Tracheal epithelial cell (primary cell): ENCODE measurements around the gene PPP6R1. TPM values are rescaled to one million over a fixed set of nuclear protein-coding genes. Genes with fewer than 3 reads are reported as not detected.

Source experiments
- total RNA-seq: library from RNA; depleted of rRNA; stranded (reverse); fragments of >200 nt; gene quantifications from 2 replicates; pipeline ENCODE4 v1.2.1, GENCODE V29; 2014

Gene PPP6R1, protein sequence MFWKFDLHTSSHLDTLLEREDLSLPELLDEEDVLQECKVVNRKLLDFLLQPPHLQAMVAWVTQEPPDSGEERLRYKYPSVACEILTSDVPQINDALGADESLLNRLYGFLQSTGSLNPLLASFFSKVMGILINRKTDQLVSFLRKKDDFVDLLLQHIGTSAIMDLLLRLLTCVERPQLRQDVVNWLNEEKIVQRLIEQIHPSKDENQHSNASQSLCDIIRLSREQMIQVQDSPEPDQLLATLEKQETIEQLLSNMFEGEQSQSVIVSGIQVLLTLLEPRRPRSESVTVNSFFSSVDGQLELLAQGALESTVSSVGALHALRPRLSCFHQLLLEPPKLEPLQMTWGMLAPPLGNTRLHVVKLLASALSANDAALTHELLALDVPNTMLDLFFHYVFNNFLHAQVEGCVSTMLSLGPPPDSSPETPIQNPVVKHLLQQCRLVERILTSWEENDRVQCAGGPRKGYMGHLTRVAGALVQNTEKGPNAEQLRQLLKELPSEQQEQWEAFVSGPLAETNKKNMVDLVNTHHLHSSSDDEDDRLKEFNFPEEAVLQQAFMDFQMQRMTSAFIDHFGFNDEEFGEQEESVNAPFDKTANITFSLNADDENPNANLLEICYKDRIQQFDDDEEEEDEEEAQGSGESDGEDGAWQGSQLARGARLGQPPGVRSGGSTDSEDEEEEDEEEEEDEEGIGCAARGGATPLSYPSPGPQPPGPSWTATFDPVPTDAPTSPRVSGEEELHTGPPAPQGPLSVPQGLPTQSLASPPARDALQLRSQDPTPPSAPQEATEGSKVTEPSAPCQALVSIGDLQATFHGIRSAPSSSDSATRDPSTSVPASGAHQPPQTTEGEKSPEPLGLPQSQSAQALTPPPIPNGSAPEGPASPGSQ
- 17.9 and 22.7 TPM in 2 replicates for total RNA-seq

DNA sequence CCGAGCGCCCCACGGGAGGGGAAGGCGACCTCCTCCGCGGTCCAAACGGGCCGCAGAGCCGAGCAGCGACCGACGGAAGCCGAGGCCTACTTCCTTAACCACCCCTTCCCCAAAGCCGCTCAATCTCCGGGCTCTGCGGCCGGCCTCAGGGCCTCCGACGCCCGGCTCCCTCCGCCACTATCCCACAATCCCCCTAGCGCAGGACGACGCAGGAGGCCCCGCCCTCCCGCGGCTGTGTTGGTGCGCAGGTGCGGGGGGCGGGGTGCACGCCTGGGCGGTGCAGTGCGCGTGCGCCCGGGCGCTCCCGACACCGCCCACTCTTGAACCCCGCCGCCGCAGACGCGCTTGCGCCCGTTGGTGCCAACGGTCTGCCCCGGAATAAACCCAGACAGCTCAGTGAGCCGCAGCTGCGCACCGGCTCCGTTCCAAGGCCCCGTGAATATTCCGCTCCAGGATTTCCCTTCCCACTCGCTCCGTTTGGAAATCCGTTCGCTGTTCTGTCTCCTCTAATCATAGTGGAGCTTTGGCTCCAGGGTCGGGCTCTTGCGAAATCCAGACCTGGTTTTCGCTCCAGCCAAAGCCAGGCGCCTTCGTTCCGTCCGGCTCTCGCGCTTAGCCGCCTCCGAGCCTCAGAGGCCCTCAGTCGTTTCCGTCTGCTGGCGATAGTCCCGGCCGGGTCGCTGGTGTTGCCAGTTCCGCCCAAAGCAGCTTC lies at the start of gene PPP6R1:
PPP6R1 (minus strand) TSS at position 190 of the 712 bp plus-strand sequence. CDS start 11,914 bp downstream, outside the sequence.

DNA sequence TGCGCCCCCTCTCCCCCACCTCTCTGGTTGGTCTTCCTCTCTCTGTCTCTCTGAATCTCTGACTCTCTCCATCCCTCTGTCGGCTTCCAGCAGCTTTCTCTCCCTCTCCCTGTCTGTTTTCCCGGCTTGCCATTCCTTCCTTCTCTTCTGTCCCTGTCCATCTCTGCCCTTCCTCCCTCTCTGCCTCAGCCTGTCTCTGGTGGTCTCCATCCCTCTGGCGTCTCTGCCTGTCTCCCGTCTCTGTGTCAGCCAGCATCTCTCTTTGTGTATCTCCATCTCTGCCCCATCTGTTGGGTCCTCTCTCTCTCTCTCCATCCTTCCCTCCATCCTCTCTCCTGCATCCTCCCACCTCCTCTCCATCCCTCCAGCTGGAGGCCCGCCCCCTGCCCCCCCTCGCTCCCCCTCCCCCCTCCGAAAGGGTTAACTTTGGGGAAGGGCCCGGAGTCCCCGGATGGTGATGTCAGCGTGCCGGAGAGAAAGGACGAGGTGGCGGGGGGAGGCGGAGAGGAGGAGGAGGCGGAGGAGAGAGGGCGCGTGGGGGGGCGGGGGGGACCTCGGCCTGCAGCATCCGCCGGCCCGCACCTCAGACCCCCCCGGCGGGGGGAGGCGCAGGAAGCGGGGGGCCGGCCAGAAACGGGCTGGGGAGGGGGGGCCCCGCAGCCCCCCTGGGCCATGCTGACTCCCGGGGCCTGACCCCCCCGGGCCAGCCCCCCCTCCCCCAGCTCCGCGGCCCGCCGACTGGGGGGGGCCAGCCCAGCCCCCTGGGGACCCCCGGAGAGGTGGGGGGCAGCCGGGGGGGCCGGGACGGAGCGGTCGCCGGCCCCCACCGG lies 24.9 kb upstream of the PPP6R1 start, which contains the start of gene BRSK1:
BRSK1 (plus strand) TSS at position 450 of the 830 bp plus-strand sequence. CDS start 446 bp downstream, outside the sequence.

DNA sequence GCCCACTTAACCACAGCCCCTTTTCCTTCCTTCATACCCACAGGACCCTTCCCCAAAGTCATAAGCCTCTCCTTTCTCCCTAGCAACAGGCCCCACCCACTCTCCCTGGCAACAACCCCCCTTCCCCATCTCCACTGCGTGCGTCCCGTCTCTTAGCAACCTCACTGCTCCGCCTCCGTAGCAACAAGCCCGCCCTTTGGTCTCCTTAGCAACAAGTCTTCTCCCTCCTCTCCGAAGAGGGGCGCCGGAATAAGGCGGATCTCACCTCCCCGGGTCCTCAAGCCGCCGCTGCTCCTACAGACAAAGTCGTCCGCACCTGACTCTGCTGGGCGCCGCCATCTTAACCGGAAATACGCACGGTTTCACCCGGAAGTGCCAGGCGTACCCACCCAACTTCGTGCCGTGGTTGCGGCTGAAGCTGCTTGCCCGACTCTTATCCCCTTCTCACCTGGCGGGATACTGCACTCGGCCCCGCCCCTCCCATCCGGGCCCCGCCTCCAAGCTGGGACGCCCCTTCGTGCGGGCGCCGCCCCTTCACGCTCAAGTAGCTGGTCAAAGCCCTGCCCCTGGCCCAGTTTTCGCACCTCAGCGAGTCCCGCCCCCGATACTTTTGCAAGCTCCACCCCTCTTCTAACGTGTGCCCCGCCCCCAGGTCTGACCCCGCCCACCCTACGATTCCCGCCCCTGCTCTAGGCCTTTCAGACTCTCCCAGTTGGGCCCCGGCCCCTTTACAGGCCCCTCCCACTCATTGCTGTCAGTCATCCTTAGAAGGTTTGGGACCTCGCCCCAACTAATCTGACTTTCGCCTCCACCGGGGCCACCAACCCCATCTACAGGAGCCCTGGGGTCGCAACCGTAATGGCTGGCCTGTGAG lies 21.2 kb upstream of the PPP6R1 start, which contains the start of gene HSPBP1:
HSPBP1 (minus strand) TSS at position 341 of the 874 bp plus-strand sequence. CDS start 502 bp downstream, outside the sequence.

DNA sequence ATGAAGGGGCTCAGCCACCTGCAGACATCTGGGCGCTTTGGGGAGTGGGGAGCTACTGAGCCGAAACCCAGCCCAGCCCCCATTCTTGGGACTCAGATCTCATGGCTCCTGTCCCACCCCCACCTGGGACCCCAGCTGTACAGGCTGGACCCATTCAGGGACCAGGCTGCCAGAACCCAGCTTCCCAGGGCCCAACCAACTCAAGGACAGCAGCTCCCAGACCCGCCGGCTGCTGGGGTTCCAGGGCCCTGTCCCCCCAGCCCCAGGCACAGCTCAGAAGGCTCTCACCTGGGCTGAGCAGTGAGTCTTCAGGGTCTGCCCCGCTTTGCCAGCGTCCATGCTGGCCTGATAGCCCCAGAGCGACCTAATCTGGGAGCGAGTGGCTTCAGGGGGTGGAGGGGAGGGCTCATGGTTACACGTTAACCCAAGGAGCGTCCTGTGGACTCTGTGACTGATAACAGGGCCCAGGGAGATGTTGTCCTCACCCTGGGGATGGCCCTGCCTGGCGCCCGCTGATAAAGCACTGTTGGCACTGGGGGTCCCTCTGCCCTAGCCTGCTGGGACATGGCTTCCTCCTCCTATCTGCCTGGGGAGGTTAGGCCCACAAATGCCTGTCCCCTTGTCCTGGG lies 30.3 kb downstream of the PPP6R1 start, which contains the start of gene TMEM86B:
TMEM86B (minus strand) TSS at position 361 of the 629 bp plus-strand sequence; CDS start at position 339, 22 bp downstream.

DNA sequence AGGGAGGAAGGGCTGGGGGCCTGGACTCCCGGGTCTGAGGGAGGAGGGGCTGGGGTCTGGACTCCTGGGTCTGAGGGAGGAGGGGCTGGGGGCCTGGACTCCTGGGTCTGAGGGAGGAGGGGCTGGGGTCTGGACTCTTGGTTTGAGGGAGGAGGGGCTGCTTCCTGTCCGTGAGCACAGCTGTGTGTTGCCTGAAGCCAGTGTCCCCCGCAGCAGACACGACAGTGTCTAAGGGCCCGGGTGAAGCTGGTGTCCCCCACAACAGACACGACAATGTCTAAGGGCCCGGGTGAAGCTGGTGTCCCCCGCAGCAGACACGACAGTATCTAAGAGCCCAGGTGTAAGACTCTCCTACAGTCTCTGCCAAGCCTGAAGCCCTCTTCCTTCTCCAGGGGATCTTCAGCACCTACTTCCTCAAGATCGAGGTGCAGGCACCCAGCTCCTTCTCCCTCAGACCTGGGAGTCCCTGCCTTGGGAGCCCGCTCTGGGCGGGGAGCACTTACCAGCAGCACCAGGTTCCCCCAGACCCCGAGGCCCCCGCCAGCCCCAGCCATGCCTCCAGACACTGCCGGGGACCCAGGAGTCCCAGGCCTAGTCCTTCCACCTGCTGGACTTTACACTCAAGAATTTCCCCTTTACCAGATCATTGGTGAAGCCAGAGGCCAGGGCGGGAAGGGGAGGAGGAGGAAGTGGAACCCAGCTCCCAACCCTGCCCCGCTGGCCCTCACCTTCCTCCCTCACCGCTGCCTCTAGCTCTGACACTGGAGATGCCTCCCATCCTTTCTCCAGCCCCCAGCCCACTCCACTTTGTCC lies 49.7 kb downstream of the PPP6R1 start, which contains the start of gene PTPRH:
PTPRH (minus strand) TSS at position 622 of the 813 bp plus-strand sequence; CDS start at position 554, 68 bp downstream.

Other genes with a start within 250 kb of the PPP6R1 start
- gene GP6, start 220.8 kb downstream of the PPP6R1 start, total RNA-seq, result not detected in 2 replicates
- 21.7 and 37.1 TPM in 2 replicates for gene RDH13, start 195.9 kb downstream of the PPP6R1 start, total RNA-seq
- gene EPS8L1, start 183.1 kb downstream of the PPP6R1 start, total RNA-seq, result 92.1 and 125 TPM in 2 replicates
- 18.1 and 26.5 TPM in 2 replicates for gene PPP1R12C, start 141.4 kb downstream of the PPP6R1 start, total RNA-seq
- 79.9 and 106 TPM in 2 replicates for gene TNNT1, start 109.8 kb downstream of the PPP6R1 start, total RNA-seq
- 0.72 and 2.1 TPM in 2 replicates for gene TNNI3, start 101.3 kb downstream of the PPP6R1 start, total RNA-seq
- 1.2 and 1.5 TPM in 2 replicates for gene DNAAF3, start 92.4 kb downstream of the PPP6R1 start, total RNA-seq
- 0.72 and 1.3 TPM in 2 replicates for gene SYT5, start 78.7 kb downstream of the PPP6R1 start, total RNA-seq
- gene PTPRH, start 49.5 kb downstream of the PPP6R1 start, total RNA-seq, result 1.7 and 3.0 TPM in 2 replicates
- 0.21 and 0.24 TPM in 2 replicates for gene TMEM86B, start 30.3 kb downstream of the PPP6R1 start, total RNA-seq
- 37.1 and 43.1 TPM in 2 replicates for gene HSPBP1, start 21.1 kb upstream of the PPP6R1 start, total RNA-seq
- gene BRSK1, start 25.0 kb upstream of the PPP6R1 start, total RNA-seq, result 0.21 and 0.48 TPM in 2 replicates
- not detected in 2 replicates for gene TMEM150B, start 66.3 kb upstream of the PPP6R1 start, total RNA-seq
- gene KMT5C, start 80.9 kb upstream of the PPP6R1 start, total RNA-seq, result 6.4 and 10.6 TPM in 2 replicates
- gene COX6B2, start 95.7 kb upstream of the PPP6R1 start, total RNA-seq, result 0.64 TPM in 1 of 2 replicates, not detected in the other
- gene GARIN5B, start 104.2 kb upstream of the PPP6R1 start, total RNA-seq, result not detected in 2 replicates
- gene IL11, start 111.4 kb upstream of the PPP6R1 start, total RNA-seq, result 1.7 and 15.9 TPM in 2 replicates
- gene TMEM190, start 117.8 kb upstream of the PPP6R1 start, total RNA-seq, result 0.96 TPM in 1 of 2 replicates, not detected in the other
- 9.6 and 24.3 TPM in 2 replicates for gene TMEM238, start 125.3 kb upstream of the PPP6R1 start, total RNA-seq
- 142 and 275 TPM in 2 replicates for gene RPL28, start 126.9 kb upstream of the PPP6R1 start, total RNA-seq
- 18.5 and 42.2 TPM in 2 replicates for gene UBE2S, start 148.8 kb upstream of the PPP6R1 start, total RNA-seq
- not detected in 2 replicates for gene SHISA7, start 184.3 kb upstream of the PPP6R1 start, total RNA-seq
- 49.2 and 88.9 TPM in 2 replicates for gene ISOC2, start 202.6 kb upstream of the PPP6R1 start, total RNA-seq
- not detected in 2 replicates for gene C19orf85, start 205.7 kb upstream of the PPP6R1 start, total RNA-seq
- gene ZNF628, start 217.6 kb upstream of the PPP6R1 start, total RNA-seq, result 0.48 and 1.1 TPM in 2 replicates
- 7.9 and 11.1 TPM in 2 replicates for gene NAT14, start 226.2 kb upstream of the PPP6R1 start, total RNA-seq
- 0.24 TPM in 1 of 2 replicates, not detected in the other for gene SSC5D, start 229.4 kb upstream of the PPP6R1 start, total RNA-seq